ENCODE results near the gene BOC. TPM values are rescaled to one million over a fixed set of nuclear protein-coding genes. Genes with fewer than 3 reads are reported as not detected.

BOC gene
- total RNA-seq, 2 experiments from 2014 or later, result not detected

DNA sequence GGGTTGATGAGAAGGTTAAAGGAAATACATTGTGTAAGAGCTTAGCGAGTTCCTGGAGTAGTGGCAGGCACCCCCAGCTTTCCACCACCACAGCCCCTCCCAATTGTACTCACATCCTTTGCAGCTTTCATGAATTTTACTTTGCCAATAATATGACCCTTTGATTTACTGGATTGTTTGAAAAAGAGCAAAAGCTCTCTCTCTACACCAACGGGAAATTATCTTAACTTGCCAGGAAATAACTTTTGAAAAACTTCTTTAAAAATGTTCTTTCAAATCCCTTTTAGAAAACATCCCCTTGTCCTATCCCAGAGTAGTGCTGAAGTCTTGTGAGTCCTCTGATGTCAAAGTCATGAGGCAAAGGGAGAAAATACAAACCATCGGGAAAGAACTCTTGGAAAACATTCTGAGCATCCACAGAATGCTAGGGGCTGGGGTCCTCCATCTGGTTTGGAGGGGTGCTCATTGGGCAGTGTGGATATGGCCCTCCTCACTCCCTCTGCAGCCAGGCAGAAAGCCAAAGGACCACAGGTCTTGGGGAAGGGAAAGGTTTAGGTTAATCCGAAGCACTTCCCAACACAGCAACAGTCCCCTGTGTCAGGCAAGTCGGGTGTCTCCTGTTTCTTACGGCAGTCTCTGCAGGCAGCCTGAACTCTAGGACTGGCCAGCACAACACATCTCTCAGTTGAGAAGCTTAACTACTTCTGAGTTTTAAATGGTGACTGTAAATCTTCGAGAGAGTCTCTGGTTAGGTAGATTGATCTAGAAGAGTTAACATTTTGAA, 36.5 kb downstream of the BOC start:
- ChIA-PET CTCF (interaction anchor here (1.7 kb wide), 1 partner anchor 213 kb away, joined by 6 read pairs; no protein-coding TSS in a partner anchor), POLR2A (no interaction called here)
- no peaks in the 10 kb centered on the region for H3K36me3 Mint-ChIP-seq
- peaks cover 7% of the 10 kb centered on the region for H3K27me3 Mint-ChIP-seq
- intact Hi-C loops (cut with micrococcal nuclease), result no loop called here
- H3K4me1 Mint-ChIP-seq (ENCODE audit: low read depth), result no peaks in the 10 kb centered on the region
- H3K27ac Mint-ChIP-seq, result no peak overlapping the region
- DNase-seq, result no peak
- H3K4me3 Mint-ChIP-seq, result no peak overlapping the region
- no peaks in the 10 kb centered on the region for H3K9me3 Mint-ChIP-seq

DNA sequence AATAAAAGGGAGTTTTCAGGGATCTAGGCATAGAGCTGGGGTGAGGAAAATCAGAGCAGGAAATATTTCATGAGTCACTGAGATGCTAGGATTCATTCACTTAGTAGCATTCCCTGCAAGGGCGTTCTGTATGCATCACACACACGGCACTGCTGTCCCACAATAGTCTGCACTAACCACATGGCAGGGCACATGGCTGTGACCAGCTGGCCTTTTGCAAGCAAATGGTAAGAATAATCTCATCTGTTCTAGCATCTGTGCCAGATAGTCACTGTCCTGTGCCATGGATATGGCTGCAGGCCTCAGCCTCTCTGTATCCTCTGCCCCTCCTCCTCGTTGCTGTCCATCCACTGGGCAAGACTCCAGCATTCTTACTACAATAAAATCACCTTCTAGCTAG, 37.8 kb downstream of the BOC start:
- Mint-ChIP-seq H3K27ac (no peak overlapping the region), H3K9me3 (no peaks in the 10 kb centered on the region), H3K4me3 (no peak overlapping the region), H3K36me3 (no peaks in the 10 kb centered on the region), H3K27me3 (peaks cover 3% of the 10 kb centered on the region), H3K4me1 (ENCODE audit: low read depth) (no peaks in the 10 kb centered on the region)
- no peak for DNase-seq
- ChIA-PET POLR2A (no interaction called here), CTCF (interaction anchor here (0.6 to 1.7 kb wide), 2 partner anchors 214 to 1076 kb away, joined by 3 to 6 read pairs; no protein-coding TSS in a partner anchor)
- intact Hi-C loops (cut with micrococcal nuclease), result no loop called here

DNA sequence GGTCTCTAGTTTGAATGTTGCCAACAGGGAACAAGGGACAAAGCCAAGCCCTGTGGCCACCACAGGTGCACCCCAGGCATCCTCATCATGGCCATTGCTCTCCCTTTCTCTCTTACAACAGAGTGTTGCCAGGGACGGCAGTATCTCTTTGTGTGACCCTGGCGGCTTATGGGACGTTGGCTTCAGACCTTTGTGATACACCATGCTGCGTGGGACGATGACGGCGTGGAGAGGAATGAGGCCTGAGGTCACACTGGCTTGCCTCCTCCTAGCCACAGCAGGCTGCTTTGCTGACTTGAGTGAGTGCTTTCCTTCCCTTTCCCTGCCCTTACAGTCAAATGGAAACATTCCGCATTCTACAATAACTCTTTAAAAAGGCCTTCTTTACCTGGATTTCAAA, 38.2 kb downstream of the BOC start:
- Mint-ChIP-seq H3K27me3 (peaks cover 3% of the 10 kb centered on the region), H3K4me3 (no peak overlapping the region), H3K36me3 (no peaks in the 10 kb centered on the region), H3K9me3 (no peaks in the 10 kb centered on the region), H3K27ac (no peak overlapping the region), H3K4me1 (ENCODE audit: low read depth) (no peaks in the 10 kb centered on the region)
- intact Hi-C loops (cut with micrococcal nuclease), result no loop called here
- ChIA-PET CTCF (interaction anchor here (1.7 kb wide), 1 partner anchor 214 kb away, joined by 6 read pairs; no protein-coding TSS in a partner anchor), POLR2A (no interaction called here)
- DNase-seq, result no peak

DNA sequence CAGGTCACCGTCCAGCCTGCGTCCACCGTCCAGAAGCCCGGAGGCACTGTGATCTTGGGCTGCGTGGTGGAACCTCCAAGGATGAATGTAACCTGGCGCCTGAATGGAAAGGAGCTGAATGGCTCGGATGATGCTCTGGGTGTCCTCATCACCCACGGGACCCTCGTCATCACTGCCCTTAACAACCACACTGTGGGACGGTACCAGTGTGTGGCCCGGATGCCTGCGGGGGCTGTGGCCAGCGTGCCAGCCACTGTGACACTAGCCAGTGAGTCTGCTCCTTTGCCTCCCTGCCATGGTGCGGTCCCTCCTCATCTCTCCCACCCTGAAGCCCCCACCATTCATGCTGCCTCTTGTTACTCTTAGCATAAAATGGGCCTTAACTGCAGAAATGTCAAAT, 39.2 kb downstream of the BOC start:
- H3K9me3 Mint-ChIP-seq, result no peaks in the 10 kb centered on the region
- no peak for DNase-seq
- no peaks in the 10 kb centered on the region for H3K4me1 Mint-ChIP-seq (ENCODE audit: low read depth)
- H3K27ac Mint-ChIP-seq, result no peak overlapping the region
- no peak overlapping the region for H3K4me3 Mint-ChIP-seq
- intact Hi-C loops (cut with micrococcal nuclease), result no loop called here
- peaks cover 3% of the 10 kb centered on the region for H3K27me3 Mint-ChIP-seq
- no peaks in the 10 kb centered on the region for H3K36me3 Mint-ChIP-seq
- ChIA-PET POLR2A (no interaction called here), CTCF (no interaction called here)

DNA sequence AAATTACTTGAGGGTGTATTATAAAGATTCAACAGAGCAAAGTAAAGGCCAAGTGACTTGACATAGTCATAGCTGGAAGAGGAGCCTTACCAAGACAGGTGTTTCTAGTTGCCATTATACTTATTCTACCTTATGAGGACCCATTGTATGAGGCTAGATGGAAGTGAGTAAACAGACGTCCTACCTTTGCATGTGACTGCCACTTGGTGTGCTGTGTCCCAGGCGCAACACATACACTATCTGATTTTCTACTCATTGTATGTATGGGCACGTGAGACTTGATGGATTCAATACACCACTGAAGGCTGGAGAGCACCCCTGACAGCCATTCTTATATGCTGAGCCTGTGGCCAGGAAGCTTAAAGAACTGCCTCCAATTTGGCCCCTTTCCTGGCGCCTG, 40.5 kb downstream of the BOC start:
- Mint-ChIP-seq H3K27me3 (peaks cover 2% of the 10 kb centered on the region), H3K4me3 (no peak overlapping the region), H3K4me1 (ENCODE audit: low read depth) (no peaks in the 10 kb centered on the region), H3K27ac (no peak overlapping the region), H3K36me3 (no peaks in the 10 kb centered on the region), H3K9me3 (no peaks in the 10 kb centered on the region)
- CTCF ChIA-PET, result no interaction called here
- DNase-seq, result no peak
- intact Hi-C loops (cut with micrococcal nuclease), result no loop called here
- POLR2A ChIA-PET, result no interaction called here

DNA sequence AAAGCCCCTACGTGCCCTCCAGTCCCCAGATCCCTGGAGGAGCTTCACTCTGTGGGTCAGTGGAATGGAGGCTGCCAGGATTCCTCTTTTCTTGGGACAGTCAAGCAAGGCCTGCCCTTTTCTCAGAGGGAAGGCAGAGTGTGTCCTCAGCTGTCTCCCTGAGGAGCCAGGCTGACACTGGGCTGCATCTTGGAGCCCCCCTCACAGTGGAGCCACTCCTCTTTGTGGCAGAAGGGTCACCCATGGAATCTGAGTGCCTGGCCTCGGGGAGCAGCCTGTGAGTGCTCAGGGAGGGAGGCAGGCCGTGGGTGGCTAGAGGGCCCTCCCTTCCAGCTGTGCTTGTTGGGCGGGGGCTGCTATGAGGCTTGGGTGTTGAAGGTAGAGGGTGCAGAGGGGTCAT, 41.2 kb downstream of the BOC start:
- H3K27me3 Mint-ChIP-seq, result peaks cover 2% of the 10 kb centered on the region
- no peaks in the 10 kb centered on the region for H3K9me3 Mint-ChIP-seq
- no peaks in the 10 kb centered on the region for H3K36me3 Mint-ChIP-seq
- DNase-seq, result no peak
- no peak overlapping the region for H3K4me3 Mint-ChIP-seq
- intact Hi-C loops (cut with micrococcal nuclease), result no loop called here
- CTCF ChIA-PET, result no interaction called here
- POLR2A ChIA-PET, result no interaction called here
- H3K27ac Mint-ChIP-seq, result no peak overlapping the region
- H3K4me1 Mint-ChIP-seq (ENCODE audit: low read depth), result no peaks in the 10 kb centered on the region

DNA sequence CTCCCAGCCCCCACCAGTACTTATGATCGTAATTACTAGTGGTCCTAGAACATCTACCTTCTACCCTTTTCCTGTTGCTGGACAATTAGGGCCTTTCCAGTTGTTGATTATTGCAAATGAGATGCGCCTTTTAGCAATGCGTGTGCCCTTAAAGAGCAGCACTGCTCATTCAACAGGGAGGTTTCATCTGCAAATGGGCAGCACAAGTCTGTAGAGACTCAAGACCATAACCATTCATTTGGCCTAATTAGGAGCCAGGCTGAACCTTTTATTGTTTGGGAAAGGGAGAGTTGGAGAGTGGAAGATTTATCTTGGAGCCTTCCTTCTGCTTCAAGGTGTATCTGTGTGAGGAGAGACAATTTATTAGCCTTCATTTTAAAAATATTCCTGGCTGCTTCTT, 42.3 kb downstream of the BOC start:
- POLR2A ChIA-PET, result no interaction called here
- Mint-ChIP-seq H3K36me3 (no peaks in the 10 kb centered on the region), H3K9me3 (no peaks in the 10 kb centered on the region)

DNA sequence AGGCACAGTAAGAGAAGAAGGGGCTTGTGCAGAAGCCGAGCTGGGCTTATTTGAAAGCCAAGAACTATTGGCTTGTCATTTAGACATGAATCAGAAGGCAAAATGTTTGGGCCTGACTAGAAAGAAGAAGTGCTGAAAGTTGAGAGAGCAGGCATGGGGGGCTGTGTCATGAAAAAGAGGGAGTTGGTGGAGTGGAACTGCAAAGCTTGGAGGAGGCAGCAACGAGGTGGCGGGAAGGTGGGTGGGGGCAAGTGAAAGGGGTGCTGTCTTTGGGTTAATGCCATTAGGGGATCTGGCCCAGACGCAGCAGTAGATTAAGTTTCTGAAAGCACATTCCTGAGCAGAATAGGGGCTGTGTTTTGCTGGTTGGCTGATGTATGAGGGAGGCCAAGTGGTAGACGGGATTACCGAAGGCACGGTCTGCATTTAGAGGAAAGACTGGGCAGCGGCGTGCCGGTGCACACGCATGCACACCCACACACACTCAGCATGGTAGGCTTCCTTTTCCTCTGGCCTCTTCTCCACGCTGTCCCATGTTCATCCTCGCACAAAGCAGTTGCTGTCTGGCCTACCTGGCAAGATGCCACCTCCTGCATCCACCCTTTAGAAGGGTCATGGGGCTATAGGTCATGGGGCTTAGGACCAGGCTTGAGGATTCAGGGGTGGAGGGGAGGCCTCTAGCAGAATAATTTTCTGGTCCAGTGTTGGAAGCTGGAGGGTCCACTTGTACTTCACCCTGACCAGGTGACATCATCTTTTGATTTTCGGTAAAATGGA, 43.0 kb downstream of the BOC start:
- no peaks in the 10 kb centered on the region for H3K36me3 Mint-ChIP-seq
- intact Hi-C loops (cut with micrococcal nuclease), result no loop called here
- H3K27me3 Mint-ChIP-seq, result no peaks in the 10 kb centered on the region
- ChIA-PET POLR2A (no interaction called here), CTCF (interaction anchor here (0.9 to 1.2 kb wide), 2 partner anchors 218 to 219 kb away, joined by 3 read pairs; no protein-coding TSS in a partner anchor)
- no peak overlapping the region for H3K4me3 Mint-ChIP-seq
- H3K9me3 Mint-ChIP-seq, result no peaks in the 10 kb centered on the region
- H3K27ac Mint-ChIP-seq, result no peak overlapping the region
- H3K4me1 Mint-ChIP-seq (ENCODE audit: low read depth), result peaks cover 8% of the 10 kb centered on the region
- no peak for DNase-seq

More for the DNA sequence above, 42.3 kb downstream of the BOC start:
- Mint-ChIP-seq H3K4me1 (ENCODE audit: low read depth) (peaks cover 8% of the 10 kb centered on the region), H3K4me3 (no peak overlapping the region), H3K27me3 (peaks cover under 1% of the 10 kb centered on the region), H3K27ac (no peak overlapping the region)
- intact Hi-C loops (cut with micrococcal nuclease), result no loop called here
- CTCF ChIA-PET, result no interaction called here
- no peak for DNase-seq

DNA sequence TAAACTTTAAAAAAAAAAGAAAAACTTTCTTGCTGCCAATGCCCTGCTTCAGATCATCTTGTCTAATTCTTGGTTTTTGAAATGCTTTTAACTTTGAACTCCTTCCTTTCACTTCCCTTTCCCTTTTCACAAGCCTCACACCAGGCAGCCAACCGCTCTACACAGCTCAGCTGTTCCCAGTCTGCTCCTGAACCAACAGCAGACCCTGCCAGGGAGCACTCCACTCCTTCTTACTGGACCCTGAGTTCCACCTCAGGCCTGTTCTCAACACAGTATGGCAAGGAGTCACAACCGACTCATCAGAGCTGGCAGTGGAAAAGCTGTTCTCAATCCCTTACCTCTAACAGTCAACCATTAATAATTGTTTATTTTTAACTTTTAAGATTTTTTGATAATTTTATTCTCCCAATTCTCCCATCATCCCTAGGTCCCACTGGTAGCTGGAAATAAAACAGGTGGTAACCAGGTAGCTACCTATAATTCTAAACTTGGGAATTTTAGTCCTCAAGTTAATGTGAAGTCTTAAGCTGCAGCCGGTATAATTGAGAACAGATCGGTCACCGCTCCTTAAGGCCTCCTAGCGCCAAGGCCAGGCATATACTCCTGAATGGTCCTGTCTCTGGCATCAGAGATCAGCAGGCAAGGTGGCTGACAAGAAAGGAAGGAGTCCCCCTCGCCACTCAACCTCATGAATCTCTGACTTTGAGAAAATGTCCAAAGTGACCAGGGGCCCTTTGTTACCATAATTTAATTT, 43.9 kb downstream of the BOC start:
- Mint-ChIP-seq H3K27me3 (peaks cover 2% of the 10 kb centered on the region), H3K9me3 (no peaks in the 10 kb centered on the region), H3K4me1 (ENCODE audit: low read depth) (peaks cover 8% of the 10 kb centered on the region), H3K36me3 (no peaks in the 10 kb centered on the region), H3K27ac (no peak overlapping the region), H3K4me3 (no peak overlapping the region)
- intact Hi-C loops (cut with micrococcal nuclease), result no loop called here
- CTCF ChIA-PET, result interaction anchor here (0.9 to 1.3 kb wide), 3 partner anchors 11 to 220 kb away, joined by 3 read pairs; no protein-coding TSS in a partner anchor
- POLR2A ChIA-PET, result no interaction called here
- no peak for DNase-seq

DNA sequence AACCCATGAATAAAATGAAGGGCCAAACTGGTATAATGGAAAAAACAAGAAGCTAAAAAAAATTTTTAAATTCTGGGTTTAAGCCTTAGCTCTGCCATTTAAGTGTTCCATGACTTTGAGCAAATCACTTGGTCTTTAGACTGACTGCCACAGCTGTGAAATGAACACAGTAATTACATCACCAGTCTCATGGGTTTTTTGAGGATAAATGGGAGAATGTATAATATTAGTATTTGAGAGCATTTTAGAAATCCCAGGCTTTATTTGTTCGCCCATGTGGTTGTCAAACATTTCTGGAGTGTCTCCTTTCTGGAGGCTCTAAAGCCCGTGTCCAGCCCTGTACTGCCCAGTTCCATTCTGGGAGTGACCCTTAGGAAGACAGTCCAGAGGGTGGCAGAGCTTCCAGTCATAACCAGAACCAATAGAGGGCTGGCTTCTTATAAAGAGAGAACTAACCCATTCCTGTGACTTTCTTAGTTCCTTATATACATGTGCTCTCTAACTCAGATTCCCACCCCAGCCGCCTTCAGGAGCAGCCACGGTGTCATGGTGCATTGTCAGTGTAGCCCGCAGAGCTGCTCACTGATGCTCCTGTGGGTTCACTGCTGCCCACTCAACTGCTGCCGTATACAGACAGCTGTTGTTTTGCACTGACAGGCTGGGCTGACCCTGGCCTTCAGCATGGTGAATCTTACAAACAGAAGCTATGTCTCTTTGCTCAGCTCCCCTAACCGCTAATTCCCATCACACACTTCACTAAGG, 44.7 kb downstream of the BOC start:
- intact Hi-C loops (cut with micrococcal nuclease), result no loop called here
- Mint-ChIP-seq H3K27me3 (peaks cover 3% of the 10 kb centered on the region), H3K4me1 (ENCODE audit: low read depth) (peaks cover 8% of the 10 kb centered on the region), H3K27ac (no peak overlapping the region), H3K9me3 (no peaks in the 10 kb centered on the region), H3K4me3 (no peak overlapping the region), H3K36me3 (no peaks in the 10 kb centered on the region)
- ChIA-PET POLR2A (no interaction called here), CTCF (interaction anchor here (1.3 to 1.4 kb wide), 2 partner anchors 12 to 32 kb away, joined by 3 to 4 read pairs; no protein-coding TSS in a partner anchor)
- DNase-seq, result no peak

DNA sequence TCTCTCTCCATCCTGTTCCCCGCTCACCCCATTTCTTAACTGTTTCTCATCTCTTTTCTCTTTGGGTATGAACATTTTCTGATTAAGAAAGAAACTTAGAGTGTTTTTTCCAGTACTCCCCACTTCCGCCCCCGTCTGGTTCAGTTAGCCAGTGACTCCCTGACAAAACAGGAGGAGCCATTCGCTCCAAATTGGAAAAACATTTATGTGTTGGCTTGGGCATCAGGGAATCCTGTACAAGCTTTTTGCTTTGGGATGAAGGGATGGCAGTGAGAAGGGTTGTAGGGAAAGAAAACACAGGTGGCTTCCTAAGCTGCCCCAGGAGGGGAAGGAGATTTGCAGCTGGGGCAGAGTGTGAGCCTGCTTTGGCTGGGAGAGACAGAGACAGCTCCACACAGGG, 47.0 kb downstream of the BOC start:
- intact Hi-C loops (cut with micrococcal nuclease), result no loop called here
- H3K27me3 Mint-ChIP-seq, result peaks cover 6% of the 10 kb centered on the region
- H3K36me3 Mint-ChIP-seq, result no peaks in the 10 kb centered on the region
- H3K4me3 Mint-ChIP-seq, result no peak overlapping the region
- ChIA-PET POLR2A (interaction anchor here (1.5 kb wide), 1 partner anchor 12 kb away, joined by 5 read pairs; no protein-coding TSS in a partner anchor), CTCF (interaction anchor here (1.5 kb wide), 1 partner anchor 32 kb away, joined by 3 read pairs; no protein-coding TSS in a partner anchor)
- H3K9me3 Mint-ChIP-seq, result no peaks in the 10 kb centered on the region
- H3K27ac Mint-ChIP-seq, result no peak overlapping the region
- peak; percentile 17 for DNase-seq
- H3K4me1 Mint-ChIP-seq (ENCODE audit: low read depth), result peaks cover 8% of the 10 kb centered on the region
